Measurements from ENCODE around the gene SGIP1. TPM values are rescaled to one million over a fixed set of nuclear protein-coding genes. Genes with fewer than 3 reads are reported as not detected.

The SGIP1 gene
- total and polyA plus RNA-seq, 2 donors = 1.4 to 8.4 TPM

DNA sequence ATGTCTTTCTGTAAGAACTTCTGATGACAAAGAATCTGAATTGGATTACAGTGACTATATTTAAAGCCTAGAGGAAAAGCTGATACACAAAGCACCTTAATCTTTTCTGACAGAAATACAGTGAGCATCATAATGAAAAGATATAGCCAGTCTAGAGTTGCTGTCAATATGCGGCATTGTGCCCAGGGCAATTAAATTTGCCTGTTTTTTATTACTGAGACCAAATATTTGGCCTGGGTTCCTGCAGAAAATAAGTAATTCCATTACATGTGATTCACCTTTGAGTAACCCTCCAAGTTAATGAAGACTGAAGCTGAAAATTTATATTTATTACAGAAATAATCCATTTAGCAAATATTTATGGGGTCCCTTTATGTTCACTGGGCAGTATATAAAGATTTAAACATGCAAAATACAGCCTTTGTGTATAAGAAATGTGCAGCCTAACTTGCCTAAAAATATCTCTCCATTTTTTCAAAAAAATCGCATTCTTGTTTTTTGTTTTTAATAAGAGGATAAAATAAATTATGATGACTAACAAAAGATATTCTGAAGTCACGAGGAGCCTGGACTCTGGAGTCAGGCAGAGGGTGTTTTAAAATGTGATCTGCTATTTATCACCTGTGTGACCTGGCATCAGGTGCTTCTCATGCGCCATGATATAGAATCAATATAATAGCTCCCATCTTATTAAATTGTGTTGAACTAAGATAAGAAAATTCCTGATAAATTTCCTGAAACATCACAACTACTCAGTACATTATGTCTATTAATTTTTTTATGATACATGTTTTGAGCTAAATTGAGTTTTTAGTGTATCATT is 83.6 kb downstream of the SGIP1 start:
- WGBS = 86% methylated on average over 4 of the region's 4 CpGs

DNA sequence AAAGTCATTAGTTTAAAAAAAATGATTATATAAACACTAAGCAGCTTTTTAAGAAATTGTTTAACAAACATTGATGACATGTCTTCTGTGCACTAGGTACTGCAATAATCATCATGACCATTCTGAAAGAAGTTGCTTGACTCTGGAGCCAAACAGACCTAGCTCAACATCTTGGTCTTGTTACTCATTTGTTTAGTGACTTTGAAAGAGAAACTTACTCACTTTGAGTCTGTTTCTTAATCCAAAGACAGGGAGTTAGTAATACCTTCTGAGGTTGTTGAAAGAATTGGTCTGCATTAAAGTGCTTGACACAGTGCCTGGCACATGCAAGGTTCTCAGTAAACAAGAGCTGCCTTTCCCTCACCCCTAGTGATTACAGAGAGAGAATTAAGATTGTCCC is 84.4 kb downstream of the SGIP1 start:
- Histone ChIP-seq H3K4me3 (ENCODE audit: low read depth, low read length) (no peak overlapping the region), H3K4me1 (ENCODE audit: insufficient read depth) (no peaks in the 10 kb centered on the region), H3K27ac (ENCODE audit: low read depth) (no peak overlapping the region), H3K36me3 (ENCODE audit: insufficient read depth) (no peaks in the 10 kb centered on the region)
- no peak for DNase-seq (ENCODE audit: extremely low spot score)

More for the DNA sequence above, 83.6 kb downstream of the SGIP1 start:
- DNase-seq (ENCODE audit: extremely low spot score) = no peak
- no peaks in the 10 kb centered on the region for H3K4me1 ChIP-seq (ENCODE audit: insufficient read depth)
- H3K4me3 ChIP-seq (ENCODE audit: low read depth, low read length) = no peak overlapping the region
- H3K27ac ChIP-seq (ENCODE audit: low read depth) = no peak overlapping the region
- H3K36me3 ChIP-seq (ENCODE audit: insufficient read depth) = no peaks in the 10 kb centered on the region

DNA sequence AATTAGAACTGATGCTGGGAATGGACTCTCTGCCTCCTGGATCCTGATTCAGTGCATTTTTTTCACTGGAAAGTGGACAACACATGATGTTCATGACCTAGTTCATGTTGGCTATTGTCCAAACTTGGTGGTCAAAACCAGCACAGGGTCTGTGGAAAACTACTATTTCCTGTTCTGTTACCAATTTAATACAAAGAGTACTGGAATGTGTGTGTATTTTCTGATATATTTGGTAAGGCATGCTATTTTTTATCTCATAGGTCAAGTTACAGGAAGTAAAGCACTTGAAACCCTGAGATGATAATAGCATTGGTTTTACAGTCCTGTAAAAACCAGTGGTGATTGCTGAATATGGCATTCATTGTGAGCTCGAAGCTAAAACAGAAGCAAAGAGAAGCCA is 89.9 kb downstream of the SGIP1 start:
- no peaks in the 10 kb centered on the region for H3K4me1 ChIP-seq (ENCODE audit: insufficient read depth)
- no peak overlapping the region for H3K4me3 ChIP-seq (ENCODE audit: low read depth, low read length)
- no peak for DNase-seq (ENCODE audit: extremely low spot score)
- no peak overlapping the region for H3K27ac ChIP-seq (ENCODE audit: low read depth)
- no peaks in the 10 kb centered on the region for H3K36me3 ChIP-seq (ENCODE audit: insufficient read depth)
- WGBS = 37% methylated on average over 1 of the region's 1 CpG

GRCh38 chr1:66624412-66625060 is 90.6 kb downstream of the SGIP1 start:
- WGBS = 78% methylated on average over 1 of the region's 1 CpG
- Histone ChIP-seq H3K4me1 (ENCODE audit: insufficient read depth) (no peaks in the 10 kb centered on the region), H3K27ac (ENCODE audit: low read depth) (no peak overlapping the region), H3K4me3 (ENCODE audit: low read depth, low read length) (no peak overlapping the region), H3K36me3 (ENCODE audit: insufficient read depth) (no peaks in the 10 kb centered on the region)
- no peak for DNase-seq (ENCODE audit: extremely low spot score)

DNA sequence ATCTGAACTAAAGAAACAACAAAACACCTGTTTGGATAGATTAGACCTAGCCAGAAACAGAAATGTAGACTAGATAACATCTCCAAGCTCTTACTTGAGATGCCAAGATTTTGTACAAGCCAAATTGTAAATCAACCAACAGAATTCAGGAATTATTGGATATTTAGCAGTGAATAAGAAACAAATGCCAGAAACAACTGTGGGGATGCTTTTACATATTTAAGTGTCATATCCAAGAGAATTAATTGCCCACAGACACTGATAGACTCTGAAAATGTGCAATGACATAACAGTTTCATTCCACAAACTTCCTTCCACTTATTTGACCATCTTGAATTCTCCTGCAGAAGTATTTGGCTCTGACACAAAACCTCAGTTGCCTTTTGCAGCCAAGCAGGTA is 92.3 kb downstream of the SGIP1 start:
- Histone ChIP-seq H3K4me1 (ENCODE audit: insufficient read depth) (no peaks in the 10 kb centered on the region), H3K36me3 (ENCODE audit: insufficient read depth) (no peaks in the 10 kb centered on the region), H3K27ac (ENCODE audit: low read depth) (no peak overlapping the region), H3K4me3 (ENCODE audit: low read depth, low read length) (no peak overlapping the region)
- DNase-seq (ENCODE audit: extremely low spot score) = no peak

DNA sequence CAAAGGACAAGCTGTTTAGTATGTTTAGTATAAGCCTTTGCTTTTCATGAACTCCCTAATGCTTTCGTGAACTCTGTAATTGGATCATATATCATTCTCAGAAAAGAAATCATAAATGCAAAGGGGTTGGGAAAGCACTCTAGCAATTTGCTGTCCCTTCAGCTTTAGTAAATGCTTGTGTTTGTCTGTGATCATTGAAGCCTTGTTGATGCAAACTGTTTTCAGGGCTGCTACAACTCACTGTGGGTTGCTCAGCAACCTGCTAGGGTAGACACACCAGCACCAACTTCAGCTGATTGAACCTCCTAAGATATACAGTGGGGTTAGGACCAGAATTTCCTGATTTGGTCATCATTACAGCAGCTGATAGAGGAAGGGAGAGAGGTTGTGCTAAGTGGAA is 95.0 kb downstream of the SGIP1 start:
- Histone ChIP-seq H3K36me3 (ENCODE audit: insufficient read depth) (no peaks in the 10 kb centered on the region), H3K4me3 (ENCODE audit: low read depth, low read length) (no peak overlapping the region), H3K4me1 (ENCODE audit: insufficient read depth) (no peaks in the 10 kb centered on the region), H3K27ac (ENCODE audit: low read depth) (no peak overlapping the region)
- whole genome bisulfite sequencing = 81% methylated on average over 1 of the region's 1 CpG
- no peak for DNase-seq (ENCODE audit: extremely low spot score)

- H3K4me3 ChIP-seq (ENCODE audit: low read depth, low read length) = no peak overlapping the region
- H3K27ac ChIP-seq (ENCODE audit: low read depth) = no peak overlapping the region
- DNase-seq (ENCODE audit: extremely low spot score) = no peak
- H3K4me1 ChIP-seq (ENCODE audit: insufficient read depth) = no peaks in the 10 kb centered on the region
- 55% methylated on average over 1 of the region's 1 CpG for WGBS
- no peaks in the 10 kb centered on the region for H3K36me3 ChIP-seq (ENCODE audit: insufficient read depth)
These were observed 99.2 kb downstream of the SGIP1 start for GRCh38 chr1:66633159-66633558.

DNA sequence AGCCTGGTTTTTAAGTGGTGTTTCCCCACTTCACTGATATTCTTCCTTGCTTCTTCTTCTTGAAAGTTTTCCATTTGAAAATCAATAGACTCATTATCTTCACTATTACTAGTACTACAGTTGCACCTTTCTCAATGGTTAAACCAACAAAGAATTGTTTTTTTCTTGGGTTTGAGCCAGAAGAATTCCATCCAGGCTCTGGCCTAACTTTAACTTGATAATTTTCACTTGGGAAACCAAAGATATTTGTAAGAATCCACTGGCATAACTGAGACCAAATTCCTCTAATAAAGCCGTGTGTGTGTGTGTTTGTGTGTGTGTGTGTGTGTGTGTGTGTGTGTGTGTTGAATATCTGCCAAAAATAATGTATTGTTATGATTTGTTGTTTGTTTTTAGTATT is 103.2 kb downstream of the SGIP1 start:
- Histone ChIP-seq H3K4me3 (ENCODE audit: low read depth, low read length) (no peak overlapping the region), H3K4me1 (ENCODE audit: insufficient read depth) (no peaks in the 10 kb centered on the region), H3K27ac (ENCODE audit: low read depth) (no peak overlapping the region), H3K36me3 (ENCODE audit: insufficient read depth) (no peaks in the 10 kb centered on the region)
- no peak for DNase-seq (ENCODE audit: extremely low spot score)
- 37% methylated on average over 1 of the region's 1 CpG for WGBS

DNA sequence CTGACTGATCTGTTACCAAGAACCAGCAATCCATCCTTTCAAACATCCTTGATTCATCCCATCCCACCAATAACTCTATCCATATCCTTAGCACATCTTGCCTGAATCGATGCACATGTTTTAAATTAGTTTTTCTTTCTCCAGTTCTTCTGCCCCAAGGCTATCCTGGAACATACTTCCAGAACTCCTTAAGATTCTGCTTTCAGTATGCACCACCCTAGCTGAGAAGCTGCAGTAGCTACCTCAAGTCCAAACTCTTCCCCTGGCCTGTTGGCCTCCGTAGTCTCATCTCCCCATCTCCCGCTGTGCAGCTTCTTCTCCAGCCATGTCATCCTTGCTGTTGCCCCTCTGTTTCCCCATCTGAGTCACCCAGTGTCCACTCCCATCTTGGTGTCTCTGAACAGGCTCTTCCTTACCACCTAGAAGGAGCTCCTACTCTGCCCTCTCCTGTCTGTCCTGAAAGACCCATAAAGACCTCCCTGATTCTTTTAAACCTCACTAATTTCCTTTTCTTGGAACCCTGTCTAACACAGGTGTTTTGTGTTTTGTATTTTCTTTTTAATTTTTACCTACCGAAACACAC is 108.0 kb downstream of the SGIP1 start:
- no peak for DNase-seq (ENCODE audit: extremely low spot score)
- 93% methylated on average over 4 of the region's 4 CpGs for WGBS
- H3K4me1 ChIP-seq (ENCODE audit: insufficient read depth) = no peaks in the 10 kb centered on the region
- no peak overlapping the region for H3K27ac ChIP-seq (ENCODE audit: low read depth)
- no peaks in the 10 kb centered on the region for H3K36me3 ChIP-seq (ENCODE audit: insufficient read depth)
- no peak overlapping the region for H3K4me3 ChIP-seq (ENCODE audit: low read depth, low read length)

- WGBS = 60% methylated on average over 3 of the region's 3 CpGs
- Histone ChIP-seq H3K4me3 (ENCODE audit: low read depth, low read length) (no peak overlapping the region), H3K27ac (ENCODE audit: low read depth) (no peak overlapping the region), H3K36me3 (ENCODE audit: insufficient read depth) (no peaks in the 10 kb centered on the region), H3K4me1 (ENCODE audit: insufficient read depth) (no peaks in the 10 kb centered on the region)
- DNase-seq (ENCODE audit: extremely low spot score) = no peak
These were observed 109.0 kb downstream of the SGIP1 start for GRCh38 chr1:66642992-66643391.

- DNase-seq (ENCODE audit: extremely low spot score) = no peak
- H3K36me3 ChIP-seq (ENCODE audit: insufficient read depth) = no peaks in the 10 kb centered on the region
- H3K4me1 ChIP-seq (ENCODE audit: insufficient read depth) = no peaks in the 10 kb centered on the region
- H3K27ac ChIP-seq (ENCODE audit: low read depth) = no peak overlapping the region
- 77% methylated on average over 3 of the region's 3 CpGs for WGBS
- H3K4me3 ChIP-seq (ENCODE audit: low read depth, low read length) = no peak overlapping the region
These were observed 110.4 kb downstream of the SGIP1 start for GRCh38 chr1:66644331-66644730.

DNA sequence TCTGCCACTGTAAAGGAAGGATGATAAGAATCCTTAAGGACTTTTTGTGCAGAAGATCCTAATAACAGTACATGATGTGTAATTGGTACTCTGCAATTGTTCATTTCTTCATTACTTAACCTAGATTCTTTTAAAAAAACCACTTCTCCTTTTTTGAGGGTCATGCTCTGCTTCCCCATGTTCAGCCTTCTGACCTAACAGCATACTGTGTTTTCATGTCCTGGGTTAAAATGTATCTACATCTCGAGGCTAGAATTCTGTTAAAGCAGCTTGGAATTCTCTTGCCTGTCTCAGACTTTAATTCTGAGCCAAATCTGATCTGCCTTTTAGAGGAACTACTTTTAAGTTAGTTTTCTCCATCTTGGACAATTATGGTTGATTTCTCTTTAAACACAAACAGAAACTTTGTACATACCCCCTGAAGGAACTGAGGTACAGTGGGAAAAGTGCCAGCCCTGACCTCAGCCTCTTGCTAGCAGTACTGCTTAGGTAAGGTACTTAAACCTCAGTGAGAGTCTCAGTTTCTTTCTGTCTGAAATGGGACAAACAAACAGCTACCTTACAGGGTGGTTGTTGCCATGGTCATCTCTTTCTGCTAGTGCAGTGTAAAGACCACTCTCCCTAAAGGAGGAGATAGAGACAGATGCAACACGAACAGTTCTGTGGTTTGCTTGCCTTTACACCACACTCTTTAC is 115.1 kb downstream of the SGIP1 start:
- H3K36me3 ChIP-seq (ENCODE audit: insufficient read depth) = no peaks in the 10 kb centered on the region
- no peak overlapping the region for H3K27ac ChIP-seq (ENCODE audit: low read depth)
- H3K4me1 ChIP-seq (ENCODE audit: insufficient read depth) = no peaks in the 10 kb centered on the region
- no peak overlapping the region for H3K4me3 ChIP-seq (ENCODE audit: low read depth, low read length)
- no peak for DNase-seq (ENCODE audit: extremely low spot score)
- 58% methylated on average over 2 of the region's 2 CpGs for whole genome bisulfite sequencing

- no peak overlapping the region for H3K27ac ChIP-seq (ENCODE audit: low read depth)
- WGBS = 61% methylated on average over 2 of the region's 2 CpGs
- H3K36me3 ChIP-seq (ENCODE audit: insufficient read depth) = no peaks in the 10 kb centered on the region
- H3K4me3 ChIP-seq (ENCODE audit: low read depth, low read length) = no peak overlapping the region
- no peaks in the 10 kb centered on the region for H3K4me1 ChIP-seq (ENCODE audit: insufficient read depth)
- DNase-seq (ENCODE audit: extremely low spot score) = no peak
These were observed 118.6 kb downstream of the SGIP1 start for GRCh38 chr1:66652556-66652955.

DNA sequence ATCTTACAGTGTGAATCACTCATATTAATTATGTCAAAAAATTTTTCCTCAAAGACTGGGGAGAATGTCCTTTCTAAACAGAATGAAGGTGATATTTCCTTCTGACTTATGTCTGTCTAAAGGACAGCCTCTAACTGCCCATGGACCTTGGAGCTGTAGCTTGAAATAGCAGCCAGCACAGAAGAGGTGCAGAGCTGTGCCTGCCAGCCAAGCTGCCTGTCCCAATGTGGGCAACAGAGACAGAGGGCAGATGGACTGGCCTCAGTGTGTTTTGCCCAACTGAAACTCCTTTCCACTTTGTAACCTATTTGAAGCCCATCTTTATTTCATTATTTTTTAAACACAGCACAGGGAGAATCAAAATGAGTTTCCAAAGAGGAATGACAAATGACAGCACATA is 120.7 kb downstream of the SGIP1 start:
- DNase-seq (ENCODE audit: extremely low spot score) = no peak
- no peak overlapping the region for H3K27ac ChIP-seq (ENCODE audit: low read depth)
- H3K4me1 ChIP-seq (ENCODE audit: insufficient read depth) = no peaks in the 10 kb centered on the region
- H3K4me3 ChIP-seq (ENCODE audit: low read depth, low read length) = no peak overlapping the region
- no peaks in the 10 kb centered on the region for H3K36me3 ChIP-seq (ENCODE audit: insufficient read depth)

All from urinary bladder (tissue), 4 donors.